ENCODE results near the gene TMEM250. TPM values are rescaled to one million over a fixed set of nuclear protein-coding genes. Genes with fewer than 3 reads are reported as not detected.
A peak's percentile ranks its signal among the peaks of the same experiment; 100 is the strongest.
"Not testable (repeated sequence)": the region's sequence is repeated elsewhere in the genome, so short reads cannot be mapped to it uniquely, and the experiment has no call there.

The TMEM250 gene
- total and polyA plus RNA-seq, 2 of the 4 experiments (the other 2 are of a cell fraction): 14.0 to 17.5 TPM

- intact Hi-C loops (cut with micrococcal nuclease): no loop called here
- Histone ChIP-seq H3K18ac (ENCODE audit: low read depth, low read length) (no peak overlapping the region), H3K4me1 (ENCODE audit: control insufficient read depth, insufficient read depth, low read length) (no peaks in the 10 kb centered on the region), H3K4me2 (ENCODE audit: low read depth, low read length) (no peak overlapping the region), H2BK20ac (ENCODE audit: low read depth, low read length) (no peak overlapping the region), H2BK120ac (ENCODE audit: low read depth, low read length) (no peak overlapping the region), H3K23ac (ENCODE audit: low read depth, low read length) (no peak overlapping the region), H3K4ac (ENCODE audit: low read depth, low read length) (no peak overlapping the region), H4K8ac (ENCODE audit: low read depth in 2 of 2, low read length in 2 of 2) (no peak overlapping the region), H3K27ac (ENCODE audit: insufficient read depth, low read length) (no peak overlapping the region), H3K9ac (ENCODE audit: low read depth, low read length) (no peak overlapping the region), H3K14ac (replicated peaks; ENCODE audit: low read depth, low read length) (no peak overlapping the region), H3K9me1 (ENCODE audit: insufficient read depth, low read length) (no peaks in the 10 kb centered on the region), H2BK5ac (ENCODE audit: low read depth, low read length, poor library complexity, severe bottlenecking) (no peak overlapping the region), H2AFZ (replicated peaks; ENCODE audit: low read length, poor library complexity) (peak overlapping the region; percentile 44), H4K5ac (ENCODE audit: low read depth, low read length) (no peak overlapping the region), H2AK9ac (replicated peaks; ENCODE audit: low read depth, low read length, poor library complexity) (no peak overlapping the region), H3K9me3 (ENCODE audit: control insufficient read depth, insufficient read depth, low read length) (0 out of 2 replicates have a peak, but pooled peaks cover 3% of the 10 kb centered on the region), H3K27me3 (ENCODE audit: control insufficient read depth, insufficient read depth, low read length) (peaks cover 44% of the 10 kb centered on the region), H4K91ac (ENCODE audit: insufficient read depth, low read depth, low read length) (no peak overlapping the region), H3K79me1 (ENCODE audit: low read depth in 1 of 2, low read length in 2 of 2) (no peaks in the 10 kb centered on the region), H3K36me3 (ENCODE audit: control insufficient read depth, insufficient read depth, low read length) (no peaks in the 10 kb centered on the region), H2BK15ac (ENCODE audit: low read depth, low read length) (no peak overlapping the region), H4K20me1 (ENCODE audit: insufficient read depth, low read length) (no peaks in the 10 kb centered on the region), H2AK5ac (ENCODE audit: low read depth, low read length) (no peak overlapping the region), H3K56ac (ENCODE audit: extremely low read depth, insufficient read depth, low read length) (no peak overlapping the region), H3K4me3 (ENCODE audit: insufficient read depth, low read depth, low read length) (no peak overlapping the region)
- CTCF ChIA-PET: interaction anchor here (0.6 kb wide), 1 partner anchor 24 kb away, joined by 3 read pairs; no protein-coding TSS in a partner anchor
- dilution Hi-C loops (cut with HindIII; ENCODE audit: low sequenced_read_pairs, unreplicated experiment): no loop called here
- 31% methylated on average over 8 of the region's 25 CpGs; no CpG with 5 or more reads in 1 of the 2 experiments for WGBS, 2 experiments (ENCODE audit: extremely low coverage in 2 of 2, insufficient read length in 1 of 2)
- in situ Hi-C loops (cut with MboI; ENCODE audit: low sequenced_read_pairs): no loop called here
- no peak for ATAC-seq (ENCODE audit: low read depth)
- no peak for DNase-seq
- TF ChIP-seq CEBPB (IDR thresholded peaks at IDR 0.05; ENCODE audit: low read depth, low read length) (no peak), ELK1 (IDR thresholded peaks at IDR 0.05; ENCODE audit: borderline replicate concordance, low read depth, low read length) (no peak), USF2 (IDR thresholded peaks at IDR 0.05; ENCODE audit: low read depth, low read length) (no peak), RCOR1 (IDR thresholded peaks at IDR 0.05; ENCODE audit: insufficient replicate concordance, low read length) (no peak)
- POLR2A ChIA-PET (ENCODE audit: unreplicated experiment): no interaction called here
- BruUV-seq (replicated peaks): no TSS peak
These were observed 32.6 kb upstream of the TMEM250 start for GRCh38 chr9:136151214-136151804.

GRCh38 chr9:136150664-136151213 lies 32.1 kb upstream of the TMEM250 start:
- H3K36me3 ChIP-seq (ENCODE audit: control insufficient read depth, insufficient read depth, low read length); H3K4ac ChIP-seq (ENCODE audit: low read depth, low read length); H3K9ac ChIP-seq (ENCODE audit: low read depth, low read length); H2AFZ ChIP-seq (replicated peaks; ENCODE audit: low read length, poor library complexity); BruUV-seq (replicated peaks); H4K8ac ChIP-seq (ENCODE audit: low read depth in 2 of 2, low read length in 2 of 2); POLR2A ChIA-PET (ENCODE audit: unreplicated experiment); H2BK120ac ChIP-seq (ENCODE audit: low read depth, low read length); H3K18ac ChIP-seq (ENCODE audit: low read depth, low read length); H2BK20ac ChIP-seq (ENCODE audit: low read depth, low read length); H3K4me1 ChIP-seq (ENCODE audit: control insufficient read depth, insufficient read depth, low read length); DNase-seq; H2BK15ac ChIP-seq (ENCODE audit: low read depth, low read length); in situ Hi-C loops (cut with MboI; ENCODE audit: low sequenced_read_pairs); H2BK5ac ChIP-seq (ENCODE audit: low read depth, low read length, poor library complexity, severe bottlenecking); H3K23ac ChIP-seq (ENCODE audit: low read depth, low read length); H3K4me2 ChIP-seq (ENCODE audit: low read depth, low read length); H3K4me3 ChIP-seq (ENCODE audit: insufficient read depth, low read depth, low read length); H3K79me1 ChIP-seq (ENCODE audit: low read depth in 1 of 2, low read length in 2 of 2); dilution Hi-C loops (cut with HindIII; ENCODE audit: low sequenced_read_pairs, unreplicated experiment); H3K56ac ChIP-seq (ENCODE audit: extremely low read depth, insufficient read depth, low read length); H4K91ac ChIP-seq (ENCODE audit: insufficient read depth, low read depth, low read length); H3K9me3 ChIP-seq (ENCODE audit: control insufficient read depth, insufficient read depth, low read length); H3K27ac ChIP-seq (ENCODE audit: insufficient read depth, low read length); intact Hi-C loops (cut with micrococcal nuclease); H2AK5ac ChIP-seq (ENCODE audit: low read depth, low read length); H4K5ac ChIP-seq (ENCODE audit: low read depth, low read length); H3K14ac ChIP-seq (replicated peaks; ENCODE audit: low read depth, low read length); H2AK9ac ChIP-seq (replicated peaks; ENCODE audit: low read depth, low read length, poor library complexity); H3K9me1 ChIP-seq (ENCODE audit: insufficient read depth, low read length); ATAC-seq (ENCODE audit: low read depth); H4K20me1 ChIP-seq (ENCODE audit: insufficient read depth, low read length): not testable (repeated sequence)
- 67% methylated on average over 7 of the region's 7 CpGs; no CpG with 5 or more reads in 1 of the 2 experiments for WGBS, 2 experiments (ENCODE audit: extremely low coverage in 2 of 2, insufficient read length in 1 of 2)
- peaks cover 44% of the 10 kb centered on the region for H3K27me3 ChIP-seq (ENCODE audit: control insufficient read depth, insufficient read depth, low read length)
- CTCF ChIA-PET: interaction anchor here (0.6 kb wide), 1 partner anchor 25 kb away, joined by 3 read pairs; no protein-coding TSS in a partner anchor

Data from IMR-90 (cell line).